Stomach (tissue), 9 donors: Measurements from ENCODE around the gene COG5. TPM values are rescaled to one million over a fixed set of nuclear protein-coding genes. Genes with fewer than 3 reads are reported as not detected.

Source experiments
- DNase-seq, 2 donors: peaks; one replicate each; pipeline versions ENCODE4 v3.0.0 to v3.0.0-alpha.2; 2013 to 2019
- H3K27ac ChIP-seq, 5 donors: fragments of 200-600 bp in 4 of 5; sonication (generic) in 4 of 5; one replicate each; pipeline ENCODE4 v1.5.1; 2013 to 2019; ENCODE audit warnings: mild to moderate bottlenecking in 1 of 5, moderate library complexity in 1 of 5
- H3K27me3 ChIP-seq, 3 donors: fragments of 200-600 bp; sonication (generic); one replicate each; pipeline ENCODE4 v1.5.1; 2017 to 2019; ENCODE audit warnings: mixed run types in 1 of 3
- H3K36me3 ChIP-seq, 4 donors: fragments of 200-600 bp; sonication (generic); 1 replicate in 3 of 4; 2 replicates in 1 of 4; pipeline ENCODE4 v1.5.1; 2016 to 2019
- H3K4me1 ChIP-seq, 4 donors: fragments of 200-600 bp; sonication (generic); one replicate each; pipeline ENCODE4 v1.5.1; 2016 to 2019
- H3K4me3 ChIP-seq, 4 donors: fragments of 200-600 bp; sonication (generic) in 3 of 4; one replicate each; pipeline ENCODE4 v1.5.1; 2016 to 2019; ENCODE audit warnings: mild to moderate bottlenecking in 1 of 4
- H3K9me3 ChIP-seq, 4 donors: fragments of 200-600 bp; sonication (generic); one replicate each; pipeline ENCODE4 v1.5.1; 2016 to 2019
- CTCF ChIP-seq, 7 experiments: fragments of 450-650 bp in 4 of 7; fragments of 200-600 bp in 3 of 7; sonication (generic) in 3 of 7; IDR thresholded peaks; one replicate each; pipeline ENCODE4 v1.5.1; 2016 to 2019; ENCODE audit warnings: antibody characterized with exemption in 7 of 7, control low read depth in 2 of 7, mild to moderate bottlenecking in 1 of 7
- EP300 ChIP-seq: sonication (generic); formaldehyde crosslinking; IDR thresholded peaks from one replicate; pipeline ENCODE4 v1.6.1; 2017; ENCODE audit warnings: antibody characterized with exemption
- POLR2A ChIP-seq, 4 donors: fragments of 450-650 bp; IDR thresholded peaks; one replicate each; pipeline ENCODE4 v1.6.1; 2016; ENCODE audit warnings: antibody characterized with exemption in 4 of 4, control low read depth in 2 of 4, mild to moderate bottlenecking in 1 of 4, moderate library complexity in 1 of 4
- POLR2AphosphoS5 ChIP-seq, 3 donors: sonication (generic); formaldehyde crosslinking; IDR thresholded peaks; one replicate each; pipeline ENCODE4 v1.6.1; 2016; ENCODE audit warnings: antibody characterized with exemption in 3 of 3
- WGBS, 5 donors: extraction: QIAGEN DNeasy Blood & Tissue Kit in 3 of 5; methylation state at CpG; one replicate each; pipeline versions ENCODE4 v1.1.5 to v1.1.7; 2013 to 2018; 5-methylcytosine and 5-hydroxymethylcytosine counted together
- intact Hi-C: fragments of 100-400 bp; cut with DNase I; formaldehyde crosslinking; loops from one replicate; pipeline ENCODE4 v1.15.1; 2023; ENCODE audit warnings: low total_unique reads
- polyA plus RNA-seq, 3 donors: library from polyadenylated mRNA; stranded (reverse); fragments of 200-250 nt; gene quantifications; one replicate each; pipeline ENCODE4 v1.2.3, GENCODE V29; 2013
- total RNA-seq, 5 donors: library from RNA; depleted of rRNA; stranded (reverse); fragments of >200 nt; gene quantifications; one replicate each; pipeline versions ENCODE4 v1.1.0 to v1.2.3, GENCODE V29; 2014 to 2016
- donor health status: healthy with polysubstance abuse.
- donor health status: Bipolar disorder and iron deficiency.
- donor health status: healthy.

Gene COG5
- total and polyA plus RNA-seq, 8 donors: 5.2 to 285 (median 17.1) TPM

GRCh38 chr7:107344286-107344685 lies 219.4 kb downstream of the COG5 start:
- no peak for TF ChIP-seq CTCF (IDR thresholded peaks at IDR 0.05)
- no peak for TF ChIP-seq EP300
- TF ChIP-seq POLR2A (IDR thresholded peaks at IDR 0.05): no peak
- no peak for TF ChIP-seq POLR2AphosphoS5 (IDR thresholded peaks at IDR 0.05)
- H3K4me3 ChIP-seq: no peak overlapping the region
- peaks cover 0 to 9% (median 0%) of the 10 kb centered on the region in 4 donors for H3K9me3 ChIP-seq
- 96 to 98% (median 97%) methylated on average over 4 of the region's 4 CpGs for WGBS, 5 donors
- H3K36me3 ChIP-seq: peaks cover 0 to 7% (median 0%) of the 10 kb centered on the region in 4 donors
- no peaks in the 10 kb centered on the region for H3K4me1 ChIP-seq
- no peak overlapping the region for H3K27ac ChIP-seq
- intact Hi-C loops: no loop called here
- DNase-seq: no peak
- no peaks in the 10 kb centered on the region for H3K27me3 ChIP-seq

GRCh38 chr7:107338080-107338479 lies 225.6 kb downstream of the COG5 start:
- no peaks in the 10 kb centered on the region for H3K4me1 ChIP-seq
- intact Hi-C loops: no loop called here
- H3K36me3 ChIP-seq: peaks cover 0 to 3% (median 0%) of the 10 kb centered on the region in 4 donors
- WGBS, 5 donors: 95 to 100% (median 98%) methylated on average over 1 of the region's 1 CpG
- H3K27me3 ChIP-seq: no peaks in the 10 kb centered on the region
- peaks cover 0 to 11% (median 5%) of the 10 kb centered on the region in 4 donors for H3K9me3 ChIP-seq
- DNase-seq: no peak
- no peak for TF ChIP-seq POLR2A (IDR thresholded peaks at IDR 0.05)
- no peak for TF ChIP-seq CTCF (IDR thresholded peaks at IDR 0.05)
- TF ChIP-seq EP300: no peak
- TF ChIP-seq POLR2AphosphoS5 (IDR thresholded peaks at IDR 0.05): no peak
- no peak overlapping the region for H3K4me3 ChIP-seq
- H3K27ac ChIP-seq: no peak overlapping the region

- TF ChIP-seq EP300 (no peak), POLR2A (IDR thresholded peaks at IDR 0.05) (no peak), CTCF (IDR thresholded peaks at IDR 0.05) (no peak), POLR2AphosphoS5 (IDR thresholded peaks at IDR 0.05) (no peak)
These were observed 231.0 kb downstream of the COG5 start for GRCh38 chr7:107332488-107333269.

GRCh38 chr7:107330478-107330877 lies 233.2 kb downstream of the COG5 start:
- no peak overlapping the region for H3K4me3 ChIP-seq
- no peaks in the 10 kb centered on the region for H3K27me3 ChIP-seq
- intact Hi-C loops: no loop called here
- TF ChIP-seq CTCF (IDR thresholded peaks at IDR 0.05): no peak
- no peak for TF ChIP-seq POLR2A (IDR thresholded peaks at IDR 0.05)
- no peak for TF ChIP-seq POLR2AphosphoS5 (IDR thresholded peaks at IDR 0.05)
- DNase-seq: no peak
- peaks cover 0 to 6% (median 3%) of the 10 kb centered on the region in 4 donors for H3K36me3 ChIP-seq
- no peak overlapping the region for H3K27ac ChIP-seq
- no peaks in the 10 kb centered on the region for H3K9me3 ChIP-seq
- H3K4me1 ChIP-seq: no peaks in the 10 kb centered on the region

More at GRCh38 chr7:107332488-107333269, 231.0 kb downstream of the COG5 start:
- Histone ChIP-seq H3K4me1 (no peaks in the 10 kb centered on the region), H3K36me3 (peaks cover 0 to 6% (median 3%) of the 10 kb centered on the region in 4 donors), H3K27me3 (no peaks in the 10 kb centered on the region), H3K9me3 (peaks cover 0 to 3% (median under 1%) of the 10 kb centered on the region in 4 donors), H3K27ac (no peak overlapping the region), H3K4me3 (no peak overlapping the region)
- intact Hi-C loops: no loop called here
- 54 to 84% (median 68%) methylated on average over 4 of the region's 4 CpGs for WGBS, 5 donors
- DNase-seq: peak in 1 of 2 donors; percentile 2
